Testis (tissue), 2 donors: ENCODE results near the gene NRXN3.

Experiments
- CTCF ChIP-seq, 3 experiments: fragments of 450-650 bp in 2 of 3; fragments of 200-600 bp in 1 of 3; sonication (generic) in 1 of 3; IDR thresholded peaks; one replicate each; pipeline ENCODE4 v1.5.1; 2016 to 2019; ENCODE audit warnings: antibody characterized with exemption in 3 of 3, mild to moderate bottlenecking in 2 of 3, moderate library complexity in 1 of 3
- POLR2A ChIP-seq: fragments of 450-650 bp; IDR thresholded peaks from one replicate; pipeline ENCODE4 v1.6.1; 2017; ENCODE audit warnings: antibody characterized with exemption, mild to moderate bottlenecking, moderate library complexity

DNA sequence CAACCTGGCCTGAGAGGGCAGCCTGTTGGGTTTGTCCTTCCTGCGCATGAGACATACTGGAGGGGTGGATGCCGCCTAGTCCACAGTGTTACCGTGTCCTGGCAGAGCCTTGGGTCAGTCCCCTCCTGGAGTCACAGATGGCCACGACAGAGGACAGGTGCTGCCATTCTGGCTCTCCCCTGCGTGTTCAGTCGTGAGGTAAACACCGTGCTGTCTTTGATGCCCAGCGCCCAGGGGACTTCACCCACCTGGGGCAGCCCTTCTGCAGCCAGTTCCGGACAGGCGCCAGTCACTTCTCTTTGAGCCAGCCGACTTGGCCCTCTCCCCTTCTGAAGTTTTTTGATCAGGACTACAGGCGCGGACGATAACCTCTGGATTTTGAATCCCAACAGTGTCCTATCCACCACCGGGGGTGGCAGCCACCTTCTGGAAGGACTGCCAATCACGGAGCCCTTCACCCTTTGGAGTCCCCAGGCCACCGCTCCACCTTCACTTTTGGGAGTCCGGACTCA lies 1108.2 kb downstream of the NRXN3 start:
- TF ChIP-seq CTCF (IDR thresholded peaks at IDR 0.05) (no peak), POLR2A (no peak)
